Measurements from ENCODE around the gene REXO1. TPM values are rescaled to one million over a fixed set of nuclear protein-coding genes. Genes with fewer than 3 reads are reported as not detected.

REXO1 gene
- total RNA-seq (2021; ENCODE audit: unreplicated experiment) (52.1 TPM), Bru-seq, nascent RNA (percentile 68 among the genes with signal in this experiment), BruChase-seq, experiment 1, labeled RNA remaining after a 2-hour chase (percentile 76 among the genes with signal in this experiment), BruChase-seq, experiment 2, labeled RNA remaining after a 6-hour chase (percentile 83 among the genes with signal in this experiment)
- 66.2 TPM for polyA plus RNA-seq (2012; ENCODE audit: insufficient read length)
- long read RNA-seq, partial matches to known transcripts, result 10 of 32 reads
- long read RNA-seq, other reads (novel, unspliced or antisense), result 22 of 32 reads

GRCh38 chr19:1848399-1849131 lies at the start of gene REXO1:
REXO1 (minus strand) TSS chr19:1848483; CDS start chr19:1848358, 125 bp downstream.
- DNase-seq (ENCODE audit: low read depth, low spot score) (no peak), ATAC-seq (peak; percentile 77)
- Histone ChIP-seq H3K4me3 (ENCODE audit: low read depth in 2 of 2, low read length in 2 of 2) (peak within 1 kb of the TSS; percentile 80 to 84), H3K4me1 (ENCODE audit: control insufficient read depth, insufficient read depth, low read length) (peaks cover 40% of the 10 kb centered on the region), H3K27me3 (ENCODE audit: control insufficient read depth, insufficient read depth, low read length) (no peaks in the 10 kb centered on the region), H3K9me3 (ENCODE audit: control insufficient read depth, insufficient read depth, low read depth, low read length) (no peaks in the 10 kb centered on the region), H3K36me3 (ENCODE audit: control insufficient read depth, insufficient read depth, low read length) (peaks cover 6% of the 10 kb centered on the region; the same call in 1 of the 2 replicates), H3K27ac (ENCODE audit: low read length) (peak within 1 kb of the TSS; percentile 90)
- POLR2A ChIA-PET, result no interaction called here
- no TSS peak for BruUV-seq (replicated peaks)
- in situ Hi-C loops (cut with HindIII; ENCODE audit: low pct_unique_long_range_greater_than_20kb, low sequenced_read_pairs) (no loop called here), intact Hi-C loops (cut with micrococcal nuclease; ENCODE audit: unreplicated experiment) (no loop called here)
- CTCF ChIA-PET, result no interaction called here
- TF ChIP-seq CTCF (IDR thresholded peaks at IDR 0.05), result peak; percentile 90
- TF ChIP-seq REST (IDR thresholded peaks at IDR 0.05; ENCODE audit: insufficient read depth in 1 of 2, low read depth in 2 of 2, low read length in 1 of 2), result no peak
- peak; percentile 69 for TF ChIP-seq POLR2AphosphoS5 (IDR thresholded peaks at IDR 0.05; ENCODE audit: low read depth, low read length)
- no peak; the same call in 1 of the 2 replicates for TF ChIP-seq SIN3A (IDR thresholded peaks at IDR 0.05; ENCODE audit: borderline replicate concordance, insufficient read depth, low read depth, low read length)

- Histone ChIP-seq H3K9me3 (ENCODE audit: control insufficient read depth, insufficient read depth, low read depth, low read length) (no peaks in the 10 kb centered on the region), H3K36me3 (ENCODE audit: control insufficient read depth, insufficient read depth, low read length) (no peaks in the 10 kb centered on the region), H3K27me3 (ENCODE audit: control insufficient read depth, insufficient read depth, low read length) (no peaks in the 10 kb centered on the region), H3K4me3 (ENCODE audit: low read depth in 2 of 2, low read length in 2 of 2) (no peak overlapping the region), H3K27ac (ENCODE audit: low read length) (no peak overlapping the region), H3K4me1 (ENCODE audit: control insufficient read depth, insufficient read depth, low read length) (peaks cover 3% of the 10 kb centered on the region; the same call in 1 of the 2 replicates)
- CTCF ChIA-PET, result no interaction called here
- no peak for DNase-seq (ENCODE audit: low read depth, low spot score)
- TF ChIP-seq REST (IDR thresholded peaks at IDR 0.05; ENCODE audit: insufficient read depth in 1 of 2, low read depth in 2 of 2, low read length in 1 of 2) (no peak), SIN3A (IDR thresholded peaks at IDR 0.05; ENCODE audit: borderline replicate concordance, insufficient read depth, low read depth, low read length) (no peak), CTCF (IDR thresholded peaks at IDR 0.05) (no peak), POLR2AphosphoS5 (IDR thresholded peaks at IDR 0.05; ENCODE audit: low read depth, low read length) (no peak), TCF7L2 (IDR thresholded peaks at IDR 0.05; ENCODE audit: low read depth, low read length) (no peak)
- POLR2A ChIA-PET, result no interaction called here
- no peak for ATAC-seq
- no TSS peak for BruUV-seq (replicated peaks)
- in situ Hi-C loops (cut with HindIII; ENCODE audit: low pct_unique_long_range_greater_than_20kb, low sequenced_read_pairs), result no loop called here
- intact Hi-C loops (cut with micrococcal nuclease; ENCODE audit: unreplicated experiment), result no loop called here
Measured at GRCh38 chr19:1896508-1896907, 48.2 kb upstream of the REXO1 start.

All from Panc1 (cell line).